Liver (tissue), 3 donors: ENCODE data around the gene CIAPIN1.

Experiments used
- FOXA1 ChIP-seq: IDR thresholded peaks from 2 replicates; pipeline ENCODE4 v1.6.1; 2016; ENCODE audit warnings: antibody characterized with exemption
- JUND ChIP-seq, 2 donors: IDR thresholded peaks; 2 replicates each; pipeline ENCODE4 v1.6.1; 2016; ENCODE audit warnings: antibody characterized with exemption in 2 of 2
- NR2F2 ChIP-seq: IDR thresholded peaks from 2 replicates; pipeline ENCODE4 v1.6.1; 2016; ENCODE audit warnings: antibody characterized with exemption
- RAD21 ChIP-seq, 2 donors: IDR thresholded peaks; 2 replicates each; pipeline ENCODE4 v1.6.1; 2016; ENCODE audit warnings: antibody characterized with exemption in 2 of 2, mild to moderate bottlenecking in 2 of 2
- TAF1 ChIP-seq: conservative IDR thresholded peaks from 2 replicates; pipeline ENCODE4 v1.6.1; 2016; ENCODE audit warnings: antibody characterized with exemption, mild to moderate bottlenecking
- YY1 ChIP-seq: IDR thresholded peaks from 2 replicates; pipeline ENCODE4 v1.6.1; 2016; ENCODE audit warnings: antibody characterized with exemption, mild to moderate bottlenecking
- TF ChIP-seq, protein P1 (sequence below): fragments of 150-350 bp; IDR thresholded peaks from 2 replicates; pipeline ENCODE4 v1.5.1; 2017; ENCODE audit warnings: improper control_type of control experiment, low read depth, low read length; ENCODE audit not compliant: missing input control
- TF ChIP-seq, protein P2 (sequence below): IDR thresholded peaks from 2 replicates; pipeline ENCODE4 v1.6.1; 2016; ENCODE audit warnings: antibody characterized with exemption, mild to moderate bottlenecking
- TF ChIP-seq, protein P3 (sequence below): IDR thresholded peaks from 2 replicates; pipeline ENCODE4 v1.6.1; 2016; ENCODE audit warnings: antibody characterized with exemption
- TF ChIP-seq, protein P4 (sequence below): IDR thresholded peaks from 2 replicates; pipeline ENCODE4 v1.6.1; 2016; ENCODE audit warnings: antibody characterized with exemption
- TF ChIP-seq, protein P5 (sequence below): IDR thresholded peaks from 2 replicates; pipeline ENCODE4 v1.6.1; 2016; ENCODE audit warnings: antibody characterized with exemption
- donor health status: healthy.
- donor health status: healthy.

DNA sequence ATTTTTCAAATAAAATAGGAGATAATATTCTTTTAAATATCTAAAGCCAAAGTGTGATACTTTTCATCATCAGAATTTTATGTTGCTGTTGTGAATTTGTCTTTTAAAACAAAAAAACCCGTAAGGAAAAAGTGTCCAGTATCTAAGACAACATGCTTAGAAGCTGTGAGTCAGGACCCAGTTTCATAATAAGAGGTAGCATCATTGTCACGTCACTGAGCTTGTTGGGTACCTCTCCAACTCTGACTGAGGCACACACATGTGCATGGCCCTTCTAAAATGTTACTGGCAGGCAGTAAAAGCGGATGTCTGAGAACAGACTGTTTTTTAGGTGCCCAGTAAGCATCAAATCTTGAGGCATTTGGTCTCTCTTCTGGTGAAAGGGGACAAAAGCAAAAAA, 2.5 kb downstream of the CIAPIN1 start:
- TF ChIP-seq, protein P1, sequence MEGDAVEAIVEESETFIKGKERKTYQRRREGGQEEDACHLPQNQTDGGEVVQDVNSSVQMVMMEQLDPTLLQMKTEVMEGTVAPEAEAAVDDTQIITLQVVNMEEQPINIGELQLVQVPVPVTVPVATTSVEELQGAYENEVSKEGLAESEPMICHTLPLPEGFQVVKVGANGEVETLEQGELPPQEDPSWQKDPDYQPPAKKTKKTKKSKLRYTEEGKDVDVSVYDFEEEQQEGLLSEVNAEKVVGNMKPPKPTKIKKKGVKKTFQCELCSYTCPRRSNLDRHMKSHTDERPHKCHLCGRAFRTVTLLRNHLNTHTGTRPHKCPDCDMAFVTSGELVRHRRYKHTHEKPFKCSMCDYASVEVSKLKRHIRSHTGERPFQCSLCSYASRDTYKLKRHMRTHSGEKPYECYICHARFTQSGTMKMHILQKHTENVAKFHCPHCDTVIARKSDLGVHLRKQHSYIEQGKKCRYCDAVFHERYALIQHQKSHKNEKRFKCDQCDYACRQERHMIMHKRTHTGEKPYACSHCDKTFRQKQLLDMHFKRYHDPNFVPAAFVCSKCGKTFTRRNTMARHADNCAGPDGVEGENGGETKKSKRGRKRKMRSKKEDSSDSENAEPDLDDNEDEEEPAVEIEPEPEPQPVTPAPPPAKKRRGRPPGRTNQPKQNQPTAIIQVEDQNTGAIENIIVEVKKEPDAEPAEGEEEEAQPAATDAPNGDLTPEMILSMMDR: no peak
- TF ChIP-seq, protein P2, sequence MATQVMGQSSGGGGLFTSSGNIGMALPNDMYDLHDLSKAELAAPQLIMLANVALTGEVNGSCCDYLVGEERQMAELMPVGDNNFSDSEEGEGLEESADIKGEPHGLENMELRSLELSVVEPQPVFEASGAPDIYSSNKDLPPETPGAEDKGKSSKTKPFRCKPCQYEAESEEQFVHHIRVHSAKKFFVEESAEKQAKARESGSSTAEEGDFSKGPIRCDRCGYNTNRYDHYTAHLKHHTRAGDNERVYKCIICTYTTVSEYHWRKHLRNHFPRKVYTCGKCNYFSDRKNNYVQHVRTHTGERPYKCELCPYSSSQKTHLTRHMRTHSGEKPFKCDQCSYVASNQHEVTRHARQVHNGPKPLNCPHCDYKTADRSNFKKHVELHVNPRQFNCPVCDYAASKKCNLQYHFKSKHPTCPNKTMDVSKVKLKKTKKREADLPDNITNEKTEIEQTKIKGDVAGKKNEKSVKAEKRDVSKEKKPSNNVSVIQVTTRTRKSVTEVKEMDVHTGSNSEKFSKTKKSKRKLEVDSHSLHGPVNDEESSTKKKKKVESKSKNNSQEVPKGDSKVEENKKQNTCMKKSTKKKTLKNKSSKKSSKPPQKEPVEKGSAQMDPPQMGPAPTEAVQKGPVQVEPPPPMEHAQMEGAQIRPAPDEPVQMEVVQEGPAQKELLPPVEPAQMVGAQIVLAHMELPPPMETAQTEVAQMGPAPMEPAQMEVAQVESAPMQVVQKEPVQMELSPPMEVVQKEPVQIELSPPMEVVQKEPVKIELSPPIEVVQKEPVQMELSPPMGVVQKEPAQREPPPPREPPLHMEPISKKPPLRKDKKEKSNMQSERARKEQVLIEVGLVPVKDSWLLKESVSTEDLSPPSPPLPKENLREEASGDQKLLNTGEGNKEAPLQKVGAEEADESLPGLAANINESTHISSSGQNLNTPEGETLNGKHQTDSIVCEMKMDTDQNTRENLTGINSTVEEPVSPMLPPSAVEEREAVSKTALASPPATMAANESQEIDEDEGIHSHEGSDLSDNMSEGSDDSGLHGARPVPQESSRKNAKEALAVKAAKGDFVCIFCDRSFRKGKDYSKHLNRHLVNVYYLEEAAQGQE: no peak
- TF ChIP-seq RAD21 (IDR thresholded peaks at IDR 0.05) (no peak), YY1 (no peak), FOXA1 (no peak), TAF1 (no peak), NR2F2 (no peak), JUND (IDR thresholded peaks at IDR 0.05) (no peak)
- TF ChIP-seq, protein P3, sequence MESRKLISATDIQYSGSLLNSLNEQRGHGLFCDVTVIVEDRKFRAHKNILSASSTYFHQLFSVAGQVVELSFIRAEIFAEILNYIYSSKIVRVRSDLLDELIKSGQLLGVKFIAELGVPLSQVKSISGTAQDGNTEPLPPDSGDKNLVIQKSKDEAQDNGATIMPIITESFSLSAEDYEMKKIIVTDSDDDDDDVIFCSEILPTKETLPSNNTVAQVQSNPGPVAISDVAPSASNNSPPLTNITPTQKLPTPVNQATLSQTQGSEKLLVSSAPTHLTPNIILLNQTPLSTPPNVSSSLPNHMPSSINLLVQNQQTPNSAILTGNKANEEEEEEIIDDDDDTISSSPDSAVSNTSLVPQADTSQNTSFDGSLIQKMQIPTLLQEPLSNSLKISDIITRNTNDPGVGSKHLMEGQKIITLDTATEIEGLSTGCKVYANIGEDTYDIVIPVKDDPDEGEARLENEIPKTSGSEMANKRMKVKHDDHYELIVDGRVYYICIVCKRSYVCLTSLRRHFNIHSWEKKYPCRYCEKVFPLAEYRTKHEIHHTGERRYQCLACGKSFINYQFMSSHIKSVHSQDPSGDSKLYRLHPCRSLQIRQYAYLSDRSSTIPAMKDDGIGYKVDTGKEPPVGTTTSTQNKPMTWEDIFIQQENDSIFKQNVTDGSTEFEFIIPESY: no peak
- TF ChIP-seq, protein P4, sequence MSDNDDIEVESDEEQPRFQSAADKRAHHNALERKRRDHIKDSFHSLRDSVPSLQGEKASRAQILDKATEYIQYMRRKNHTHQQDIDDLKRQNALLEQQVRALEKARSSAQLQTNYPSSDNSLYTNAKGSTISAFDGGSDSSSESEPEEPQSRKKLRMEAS: no peak
- TF ChIP-seq, protein P5, sequence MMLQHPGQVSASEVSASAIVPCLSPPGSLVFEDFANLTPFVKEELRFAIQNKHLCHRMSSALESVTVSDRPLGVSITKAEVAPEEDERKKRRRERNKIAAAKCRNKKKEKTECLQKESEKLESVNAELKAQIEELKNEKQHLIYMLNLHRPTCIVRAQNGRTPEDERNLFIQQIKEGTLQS: no peak
